ENCODE measurements around the gene SPP2.

GRCh38 chr2:234100686-234101085, 50.2 kb downstream of the SPP2 start:
- TF ChIP-seq, protein P1, sequence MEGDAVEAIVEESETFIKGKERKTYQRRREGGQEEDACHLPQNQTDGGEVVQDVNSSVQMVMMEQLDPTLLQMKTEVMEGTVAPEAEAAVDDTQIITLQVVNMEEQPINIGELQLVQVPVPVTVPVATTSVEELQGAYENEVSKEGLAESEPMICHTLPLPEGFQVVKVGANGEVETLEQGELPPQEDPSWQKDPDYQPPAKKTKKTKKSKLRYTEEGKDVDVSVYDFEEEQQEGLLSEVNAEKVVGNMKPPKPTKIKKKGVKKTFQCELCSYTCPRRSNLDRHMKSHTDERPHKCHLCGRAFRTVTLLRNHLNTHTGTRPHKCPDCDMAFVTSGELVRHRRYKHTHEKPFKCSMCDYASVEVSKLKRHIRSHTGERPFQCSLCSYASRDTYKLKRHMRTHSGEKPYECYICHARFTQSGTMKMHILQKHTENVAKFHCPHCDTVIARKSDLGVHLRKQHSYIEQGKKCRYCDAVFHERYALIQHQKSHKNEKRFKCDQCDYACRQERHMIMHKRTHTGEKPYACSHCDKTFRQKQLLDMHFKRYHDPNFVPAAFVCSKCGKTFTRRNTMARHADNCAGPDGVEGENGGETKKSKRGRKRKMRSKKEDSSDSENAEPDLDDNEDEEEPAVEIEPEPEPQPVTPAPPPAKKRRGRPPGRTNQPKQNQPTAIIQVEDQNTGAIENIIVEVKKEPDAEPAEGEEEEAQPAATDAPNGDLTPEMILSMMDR (IDR thresholded peaks at IDR 0.05), result no peak
- TF ChIP-seq POLR2A (IDR thresholded peaks at IDR 0.05), result no peak
